CD4-positive, alpha-beta T cell (primary cell): ENCODE data around the gene ZNF746. TPM values are rescaled to one million over a fixed set of nuclear protein-coding genes. Genes with fewer than 3 reads are reported as not detected.

Source experiments
- ATAC-seq: fragments of 200-7000 bp; cut with Tn5 transposase; one replicate; pipeline ENCODE4 v1.10.0; 2022; ENCODE audit warnings: mild to moderate bottlenecking; ENCODE audit not compliant: poor library complexity
- CTCF ChIA-PET: fragments of 350-600 bp; sonication (Branson Sonifier 250); formaldehyde crosslinking; loops from one replicate; lab custom pipeline; 2021; ENCODE audit warnings: antibody characterized with exemption, inconsistent platforms; lab: Charles Lee
- POLR2A ChIA-PET: fragments of 350-600 bp; sonication (Branson Sonifier 250); formaldehyde crosslinking; loops from one replicate; lab custom pipeline; 2021; ENCODE audit warnings: antibody characterized with exemption, inconsistent platforms; lab: Charles Lee
- DNase-seq, 14 experiments: peaks; one replicate each; pipeline ENCODE4 v3.0.0-alpha.2; 2013 to 2020; ENCODE audit warnings: mixed read lengths in 2 of 14
- H3K27ac ChIP-seq, 2 donors: one replicate each; pipeline versions ENCODE4 v1.5.1 to v1.7.0; 2013; ENCODE audit warnings: low read length in 2 of 2, low read depth in 1 of 2, mild to moderate bottlenecking in 1 of 2
- H3K27me3 ChIP-seq, 2 experiments: 1 replicate in 1 of 2; 2 replicates in 1 of 2; pipeline versions ENCODE4 v1.6.1 to v1.7.0; 2013; ENCODE audit warnings: low read length in 2 of 2, control low read depth in 1 of 2, mild to moderate bottlenecking in 1 of 2, moderate library complexity in 1 of 2; ENCODE audit not compliant: insufficient read depth in 2 of 2, control insufficient read depth in 1 of 2
- H3K36me3 ChIP-seq: one replicate; pipeline ENCODE4 v1.6.1; 2013; ENCODE audit warnings: low read length, control low read depth; ENCODE audit not compliant: insufficient read depth
- H3K4me1 ChIP-seq: one replicate; pipeline ENCODE4 v1.6.1; 2013; ENCODE audit warnings: low read length, control low read depth; ENCODE audit not compliant: insufficient read depth
- H3K4me3 ChIP-seq: one replicate; pipeline ENCODE4 v1.5.1; 2013; ENCODE audit warnings: mild to moderate bottlenecking, low read length, moderate library complexity
- H3K9me3 ChIP-seq, 2 experiments: 1 replicate in 1 of 2; 2 replicates in 1 of 2; pipeline versions ENCODE4 v1.6.1 to v1.7.0; 2013; ENCODE audit warnings: low read length in 2 of 2, mild to moderate bottlenecking in 2 of 2, control low read depth in 1 of 2, moderate library complexity in 1 of 2; ENCODE audit not compliant: control insufficient read depth in 1 of 2, insufficient read depth in 1 of 2
- H3K27ac Mint-ChIP-seq: one replicate; pipeline ENCODE4 v1.8.0; 2020; ENCODE audit warnings: mixed read lengths
- H3K27me3 Mint-ChIP-seq: one replicate; pipeline ENCODE4 v1.8.0; 2021; ENCODE audit warnings: mixed read lengths
- H3K36me3 Mint-ChIP-seq: one replicate; pipeline ENCODE4 v1.8.0; 2021; ENCODE audit warnings: low read depth, mixed read lengths
- H3K4me1 Mint-ChIP-seq: one replicate; pipeline ENCODE4 v1.8.0; 2021; ENCODE audit warnings: low read depth, mixed read lengths
- H3K4me3 Mint-ChIP-seq: one replicate; pipeline ENCODE4 v1.8.0; 2020; ENCODE audit warnings: mild to moderate bottlenecking, mixed read lengths
- H3K9me3 Mint-ChIP-seq: one replicate; pipeline ENCODE4 v1.8.0; 2020; ENCODE audit warnings: mixed read lengths
- intact Hi-C, 2 experiments: fragments of 100-400 bp; cut with DNase I in 1 of 2; cut with micrococcal nuclease in 1 of 2; formaldehyde crosslinking; loops; one replicate each; pipeline versions ENCODE4 v1.15.1 to v1.9.0; 2023 to 2025; cut with DNase I, micrococcal nuclease
- total RNA-seq, 174 experiments: library from RNA in 2 of 174; stranded (reverse) in 2 of 174; gene quantifications; one replicate each; pipeline ENCODE4 v1.2.3 and lab custom pipeline; 2021 to 2026
- TF ChIP-seq, protein P1 (sequence below): fragments of 200-600 bp; IDR thresholded peaks from one replicate; pipeline ENCODE4 v1.8.0; 2022; ENCODE audit warnings: antibody characterized with exemption, mild to moderate bottlenecking

The ZNF746 gene
- total RNA-seq, 2 experiments from 2014 or later = 28.4 to 30.3 TPM

DNA sequence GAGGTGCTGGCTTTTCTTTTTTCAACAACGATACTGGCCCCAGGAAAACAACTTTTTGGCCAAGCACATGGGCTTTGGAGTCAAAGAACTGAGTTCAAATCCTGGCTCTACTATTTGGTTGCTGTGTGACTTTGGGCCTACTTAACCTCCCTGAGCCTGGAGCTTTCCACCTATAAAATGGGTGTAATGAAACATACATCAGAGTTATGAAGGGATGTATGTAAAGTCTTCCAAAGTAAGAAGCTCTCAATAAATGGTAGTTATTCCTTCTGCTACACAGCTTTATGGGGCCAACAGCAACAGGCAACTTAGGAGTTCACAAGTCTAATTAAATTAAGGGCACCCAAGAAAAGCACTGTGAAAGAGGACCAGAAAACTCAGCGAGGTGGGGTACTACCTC is 69.7 kb downstream of the ZNF746 start:
- no peak overlapping the region for H3K4me3 ChIP-seq
- H3K27me3 ChIP-seq = no peaks in the 10 kb centered on the region
- no peak overlapping the region for H3K27ac ChIP-seq
- H3K27ac Mint-ChIP-seq = no peak overlapping the region
- no peaks in the 10 kb centered on the region for H3K4me1 Mint-ChIP-seq
- CTCF ChIA-PET = interaction anchor here (0.5 kb wide), 1 partner anchor 454 kb away, joined by 3 read pairs; no protein-coding TSS in a partner anchor
- H3K4me3 Mint-ChIP-seq = no peak overlapping the region
- H3K27me3 Mint-ChIP-seq = no peaks in the 10 kb centered on the region
- POLR2A ChIA-PET = no interaction called here
- ATAC-seq (no peak), DNase-seq (no peak)
- no peaks in the 10 kb centered on the region for H3K9me3 Mint-ChIP-seq
- H3K36me3 ChIP-seq = peaks cover 22% of the 10 kb centered on the region
- H3K36me3 Mint-ChIP-seq = peaks cover 31% of the 10 kb centered on the region
- peaks cover 7% of the 10 kb centered on the region for H3K4me1 ChIP-seq
- peaks cover 0 to 6% of the 10 kb centered on the region in 2 experiments for H3K9me3 ChIP-seq
- TF ChIP-seq, protein P1, sequence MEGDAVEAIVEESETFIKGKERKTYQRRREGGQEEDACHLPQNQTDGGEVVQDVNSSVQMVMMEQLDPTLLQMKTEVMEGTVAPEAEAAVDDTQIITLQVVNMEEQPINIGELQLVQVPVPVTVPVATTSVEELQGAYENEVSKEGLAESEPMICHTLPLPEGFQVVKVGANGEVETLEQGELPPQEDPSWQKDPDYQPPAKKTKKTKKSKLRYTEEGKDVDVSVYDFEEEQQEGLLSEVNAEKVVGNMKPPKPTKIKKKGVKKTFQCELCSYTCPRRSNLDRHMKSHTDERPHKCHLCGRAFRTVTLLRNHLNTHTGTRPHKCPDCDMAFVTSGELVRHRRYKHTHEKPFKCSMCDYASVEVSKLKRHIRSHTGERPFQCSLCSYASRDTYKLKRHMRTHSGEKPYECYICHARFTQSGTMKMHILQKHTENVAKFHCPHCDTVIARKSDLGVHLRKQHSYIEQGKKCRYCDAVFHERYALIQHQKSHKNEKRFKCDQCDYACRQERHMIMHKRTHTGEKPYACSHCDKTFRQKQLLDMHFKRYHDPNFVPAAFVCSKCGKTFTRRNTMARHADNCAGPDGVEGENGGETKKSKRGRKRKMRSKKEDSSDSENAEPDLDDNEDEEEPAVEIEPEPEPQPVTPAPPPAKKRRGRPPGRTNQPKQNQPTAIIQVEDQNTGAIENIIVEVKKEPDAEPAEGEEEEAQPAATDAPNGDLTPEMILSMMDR = no peak
- intact Hi-C loops = loop anchor here in 1 of 2 experiments (10.0 kb wide), 1 partner anchor 443 kb away; no protein-coding TSS in a partner anchor

DNA sequence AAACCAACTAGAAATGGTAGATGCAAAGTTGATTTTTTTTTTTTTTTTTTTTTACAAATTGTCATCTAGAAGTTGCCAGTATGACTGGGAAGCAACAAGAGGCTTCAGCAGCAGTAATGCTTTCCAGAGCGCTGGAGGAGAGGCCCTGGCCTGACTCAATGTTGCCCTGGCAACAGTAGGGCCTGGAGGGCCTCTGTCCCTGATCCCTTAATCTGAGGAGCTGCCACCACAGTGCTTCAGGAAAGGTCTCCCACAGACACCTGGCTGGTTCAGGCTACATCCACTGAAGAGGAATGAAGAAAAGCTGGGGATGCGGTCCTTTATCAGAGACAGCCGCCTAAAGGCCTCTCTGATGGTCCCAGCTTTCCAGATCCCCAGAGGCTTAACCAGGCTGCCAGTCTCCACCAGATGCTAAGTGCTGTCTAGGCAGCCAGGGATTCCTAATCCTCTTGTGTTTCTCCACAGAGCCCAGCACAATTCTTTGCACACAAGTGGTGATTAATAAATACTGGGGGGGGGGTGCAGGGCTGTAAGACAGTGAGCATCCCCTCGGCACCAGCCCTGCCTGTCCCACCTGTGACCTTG is 70.4 kb downstream of the ZNF746 start:
- H3K27me3 ChIP-seq = no peaks in the 10 kb centered on the region
- TF ChIP-seq, protein P1 = no peak
- ATAC-seq (no peak), DNase-seq (no peak)
- no peak overlapping the region for H3K4me3 ChIP-seq
- ChIA-PET POLR2A (no interaction called here), CTCF (interaction anchor here (0.6 kb wide), 1 partner anchor 138 kb away, joined by 3 read pairs; no protein-coding TSS in a partner anchor)
- Mint-ChIP-seq H3K4me3 (no peak overlapping the region), H3K36me3 (peaks cover 24% of the 10 kb centered on the region), H3K27me3 (no peaks in the 10 kb centered on the region), H3K27ac (no peak overlapping the region), H3K9me3 (no peaks in the 10 kb centered on the region), H3K4me1 (no peaks in the 10 kb centered on the region)
- intact Hi-C loops = loop anchor here in 1 of 2 experiments (10.0 kb wide), 1 partner anchor 442 kb away; no protein-coding TSS in a partner anchor
- peaks cover 11% of the 10 kb centered on the region for H3K4me1 ChIP-seq
- no peak overlapping the region for H3K27ac ChIP-seq
- H3K36me3 ChIP-seq = peaks cover 15% of the 10 kb centered on the region
- peaks cover 0 to 3% of the 10 kb centered on the region in 2 experiments for H3K9me3 ChIP-seq

DNA sequence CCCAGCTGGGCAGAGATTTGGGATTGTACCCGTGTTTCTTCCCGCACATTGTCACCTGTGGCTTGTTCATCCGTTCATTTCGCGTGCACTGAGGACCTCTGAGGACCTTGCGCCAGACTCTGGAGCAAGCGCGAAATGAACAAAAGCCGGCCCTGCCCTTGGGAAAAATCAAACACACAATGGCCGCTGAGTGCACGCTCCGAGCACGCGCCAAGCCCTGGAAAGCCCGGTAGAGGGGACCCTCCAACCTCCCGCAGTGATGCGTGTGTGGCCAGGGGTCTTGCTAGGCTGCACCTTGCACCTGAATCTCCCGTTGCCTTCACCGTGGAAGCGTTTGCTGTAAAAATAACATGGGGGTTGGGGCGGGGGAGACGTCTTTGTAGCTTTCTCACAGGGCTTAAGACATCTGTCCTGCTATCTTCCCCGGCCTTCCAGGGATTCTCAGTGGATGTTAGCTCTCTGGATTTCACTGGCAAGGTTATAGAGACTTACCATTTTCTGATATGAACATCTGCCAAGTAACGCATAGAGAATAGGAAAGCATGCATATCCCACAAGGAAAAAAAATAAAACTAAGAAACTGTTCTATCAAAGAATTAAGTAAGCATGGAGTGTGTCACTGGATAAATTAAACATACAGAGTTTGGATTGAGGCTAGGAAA is 74.0 kb downstream of the ZNF746 start:
- no peaks in the 10 kb centered on the region for H3K9me3 Mint-ChIP-seq
- POLR2A ChIA-PET = interaction anchor here (1.5 to 2.7 kb wide), 3 partner anchors 37 to 297 kb away, joined by 3 to 20 read pairs (median 6); partner anchors contain the start of genes ZNF212, ZNF425 and ZNF777
- H3K27me3 Mint-ChIP-seq = no peaks in the 10 kb centered on the region
- TF ChIP-seq, protein P1 = no peak
- CTCF ChIA-PET = interaction anchor here (0.8 to 1.6 kb wide), 4 partner anchors 9 to 201 kb away, joined by 3 to 5 read pairs (median 4); partner anchors contain the start of gene ZNF777
- peak overlapping the region; percentile 75 for H3K4me3 ChIP-seq
- no peak overlapping the region for H3K27ac Mint-ChIP-seq
- no peak overlapping the region for H3K27ac ChIP-seq
- DNase-seq = peak in 1 of 14 experiments; percentile 16
- H3K4me3 Mint-ChIP-seq = peak overlapping the region; percentile 74
- peaks cover 17% of the 10 kb centered on the region for H3K4me1 ChIP-seq
- no peaks in the 10 kb centered on the region for H3K27me3 ChIP-seq
- peaks cover 3% of the 10 kb centered on the region for H3K36me3 Mint-ChIP-seq
- H3K36me3 ChIP-seq = no peaks in the 10 kb centered on the region
- intact Hi-C loops = loop anchor here (2.0 to 10.0 kb wide), 8 partner anchors 39 to 439 kb away; partner anchors contain the start of genes ZNF398 (in 1 of the 2), ZNF746 (in 1 of the 2), ZNF777 (in 1 of the 2) and ZNF783 (in 1 of the 2)
- no peaks in the 10 kb centered on the region for H3K4me1 Mint-ChIP-seq
- ATAC-seq = no peak
- no peaks in the 10 kb centered on the region for H3K9me3 ChIP-seq
